GM21447 (cell line): ENCODE data around the gene FLNC.

ENCODE experiments used
- ATAC-seq: cut with Tn5 transposase; IDR thresholded peaks from one replicate; pipeline ENCODE4 v1.9.1; 2021; ENCODE audit not compliant: unreplicated experiment

The FLNC gene

GRCh38 chr7:128890306-128891109 lies 60.3 kb downstream of the FLNC start:
- ATAC-seq = no peak

GRCh38 chr7:128891110-128891941 lies 61.1 kb downstream of the FLNC start:
- ATAC-seq = no peak

GRCh38 chr7:128891942-128892269 lies 61.7 kb downstream of the FLNC start:
- no peak for ATAC-seq

- ATAC-seq = no peak
Observed at GRCh38 chr7:128892521-128893250, 62.5 kb downstream of the FLNC start.

GRCh38 chr7:128893251-128894100 lies 63.3 kb downstream of the FLNC start:
- no peak for ATAC-seq

- no peak for ATAC-seq
Observed at GRCh38 chr7:128894101-128894440, 63.9 kb downstream of the FLNC start.

- ATAC-seq = no peak
Observed at GRCh38 chr7:128895320-128895719, 65.1 kb downstream of the FLNC start.

- no peak for ATAC-seq
Observed at GRCh38 chr7:128899392-128899791, 69.2 kb downstream of the FLNC start.

- no peak for ATAC-seq
Observed at GRCh38 chr7:128900237-128900636, 70.0 kb downstream of the FLNC start.

- ATAC-seq = no peak
Observed at GRCh38 chr7:128902761-128903585, 72.8 kb downstream of the FLNC start.

- no peak for ATAC-seq
Observed at GRCh38 chr7:128903621-128904361, 73.6 kb downstream of the FLNC start.

- no peak for ATAC-seq
Observed at GRCh38 chr7:128904381-128905197, 74.4 kb downstream of the FLNC start.

- ATAC-seq = no peak
Observed at GRCh38 chr7:128906001-128906765, 76.0 kb downstream of the FLNC start.

GRCh38 chr7:128906766-128907559 lies 76.8 kb downstream of the FLNC start:
- ATAC-seq = no peak
